Cardiac muscle cell (in vitro differentiated cells and primary cell): ENCODE measurements around the gene ASB1. TPM values are rescaled to one million over a fixed set of nuclear protein-coding genes. Genes with fewer than 3 reads are reported as not detected.

Experiments
- DNase-seq, 2 donors: peaks; one replicate each; pipeline versions ENCODE4 v3.0.0 to v3.0.0-alpha.2; 2010 to 2017; ENCODE audit warnings: low read depth in 1 of 2, low spot score in 1 of 2
- H3K27ac ChIP-seq: fragments of 200-600 bp; sonication (generic); 2 replicates; pipeline ENCODE4 v1.5.1; 2016
- H3K27me3 ChIP-seq: fragments of 200-600 bp; sonication (generic); 2 replicates; pipeline ENCODE4 v1.6.0; 2016; ENCODE audit warnings: control low read depth
- H3K36me3 ChIP-seq: fragments of 200-600 bp; sonication (generic); 2 replicates; pipeline ENCODE4 v1.5.1; 2016; ENCODE audit warnings: control low read depth
- H3K4me1 ChIP-seq: fragments of 200-600 bp; sonication (generic); 2 replicates; pipeline ENCODE4 v1.8.1; 2017; ENCODE audit warnings: low read depth, mild to moderate bottlenecking, mixed run types
- H3K4me3 ChIP-seq: fragments of 200-600 bp; sonication (generic); 2 replicates; pipeline ENCODE4 v1.5.1; 2016; ENCODE audit warnings: mild to moderate bottlenecking
- H3K9me3 ChIP-seq: fragments of 200-600 bp; sonication (generic); 2 replicates; pipeline ENCODE4 v1.5.1; 2017; ENCODE audit warnings: low read depth, mild to moderate bottlenecking, control low read depth
- polyA plus RNA-seq: library from polyadenylated mRNA; unstranded; fragments of >200 nt; fragmentation: Nextera tagmentation; extraction: Ambion mirVana; gene quantifications from 2 replicates; pipeline ENCODE4 v1.2.1, GENCODE V29; 2016
- total RNA-seq: library from RNA; depleted of rRNA; stranded (reverse); fragments of >200 nt; gene quantifications from 2 replicates; pipeline ENCODE4 v1.2.3, GENCODE V29; 2016
- TF ChIP-seq, protein P1 (sequence below): IDR thresholded peaks from 2 replicates; pipeline ENCODE4 v1.5.1; 2012; ENCODE audit warnings: low read depth, mild to moderate bottlenecking, low read length

Gene ASB1
- total and polyA plus RNA-seq, 2 experiments from 2014 or later: 16.7 TPM

DNA sequence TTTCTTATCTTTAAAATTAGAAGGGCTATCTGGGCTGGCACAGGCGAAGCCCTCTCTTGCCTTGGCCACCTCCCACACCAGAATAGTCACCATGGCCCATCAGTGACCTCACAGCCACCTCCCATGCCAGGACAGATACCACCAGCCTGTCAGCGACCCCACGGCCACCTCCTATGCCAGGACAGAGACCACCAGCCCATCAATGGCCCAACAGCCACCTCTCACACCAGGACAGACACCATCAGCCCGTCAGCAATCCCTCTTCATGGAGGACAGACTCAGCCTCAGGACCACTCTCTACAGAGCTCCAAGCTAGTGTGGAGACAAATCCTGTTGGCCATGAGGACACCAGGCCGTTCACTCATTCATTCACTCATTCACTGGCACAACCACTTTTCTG is 74.6 kb downstream of the ASB1 start:
- no peak for DNase-seq
- Histone ChIP-seq H3K9me3 (no peaks in the 10 kb centered on the region), H3K27me3 (no peaks in the 10 kb centered on the region), H3K36me3 (no peaks in the 10 kb centered on the region), H3K4me1 (no peaks in the 10 kb centered on the region), H3K27ac (no peak overlapping the region), H3K4me3 (no peak overlapping the region)
- TF ChIP-seq, protein P1, sequence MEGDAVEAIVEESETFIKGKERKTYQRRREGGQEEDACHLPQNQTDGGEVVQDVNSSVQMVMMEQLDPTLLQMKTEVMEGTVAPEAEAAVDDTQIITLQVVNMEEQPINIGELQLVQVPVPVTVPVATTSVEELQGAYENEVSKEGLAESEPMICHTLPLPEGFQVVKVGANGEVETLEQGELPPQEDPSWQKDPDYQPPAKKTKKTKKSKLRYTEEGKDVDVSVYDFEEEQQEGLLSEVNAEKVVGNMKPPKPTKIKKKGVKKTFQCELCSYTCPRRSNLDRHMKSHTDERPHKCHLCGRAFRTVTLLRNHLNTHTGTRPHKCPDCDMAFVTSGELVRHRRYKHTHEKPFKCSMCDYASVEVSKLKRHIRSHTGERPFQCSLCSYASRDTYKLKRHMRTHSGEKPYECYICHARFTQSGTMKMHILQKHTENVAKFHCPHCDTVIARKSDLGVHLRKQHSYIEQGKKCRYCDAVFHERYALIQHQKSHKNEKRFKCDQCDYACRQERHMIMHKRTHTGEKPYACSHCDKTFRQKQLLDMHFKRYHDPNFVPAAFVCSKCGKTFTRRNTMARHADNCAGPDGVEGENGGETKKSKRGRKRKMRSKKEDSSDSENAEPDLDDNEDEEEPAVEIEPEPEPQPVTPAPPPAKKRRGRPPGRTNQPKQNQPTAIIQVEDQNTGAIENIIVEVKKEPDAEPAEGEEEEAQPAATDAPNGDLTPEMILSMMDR: no peak

Other genes with a start within 250 kb of the ASB1 start
- 25.7 and 28.2 TPM in 2 replicates for gene ILKAP, start 223.2 kb upstream of the ASB1 start, total RNA-seq
- 61.0 and 81.9 TPM in 2 replicates for gene ILKAP, start 223.2 kb upstream of the ASB1 start, polyA plus RNA-seq
- 8.8 and 11.9 TPM in 2 replicates for gene HES6, start 186.9 kb upstream of the ASB1 start, total RNA-seq
- gene HES6, start 186.9 kb upstream of the ASB1 start, polyA plus RNA-seq: 6.6 and 11.2 TPM in 2 replicates
- 2.0 and 3.9 TPM in 2 replicates for gene PER2, start 138.3 kb upstream of the ASB1 start, total RNA-seq
- gene PER2, start 138.3 kb upstream of the ASB1 start, polyA plus RNA-seq: 1.4 and 4.6 TPM in 2 replicates
- 8.3 and 13.9 TPM in 2 replicates for gene TRAF3IP1, start 106.4 kb upstream of the ASB1 start, total RNA-seq
- gene TRAF3IP1, start 106.4 kb upstream of the ASB1 start, polyA plus RNA-seq: 10.8 and 12.1 TPM in 2 replicates